DOHH2 (cell line): ENCODE measurements around the gene HAPLN3.

Experiments
- EZH2phosphoT487 ChIP-seq: fragments of 200-600 bp; sonication (generic); IDR thresholded peaks from 2 replicates; pipeline ENCODE4 v1.6.1; 2017; ENCODE audit warnings: borderline replicate concordance, mild to moderate bottlenecking, antibody characterized with exemption, low read length, moderate library complexity, mixed read lengths
- TF ChIP-seq, protein P1 (sequence below): fragments of 200-600 bp; sonication (generic); IDR thresholded peaks from one replicate; pipeline ENCODE4 v1.5.1; 2014; ENCODE audit warnings: antibody characterized with exemption, mild to moderate bottlenecking, low read depth, low read length; ENCODE audit not compliant: poor library complexity, severe bottlenecking

GRCh38 chr15:88839961-88840360 is 55.4 kb downstream of the HAPLN3 start:
- TF ChIP-seq, protein P1, sequence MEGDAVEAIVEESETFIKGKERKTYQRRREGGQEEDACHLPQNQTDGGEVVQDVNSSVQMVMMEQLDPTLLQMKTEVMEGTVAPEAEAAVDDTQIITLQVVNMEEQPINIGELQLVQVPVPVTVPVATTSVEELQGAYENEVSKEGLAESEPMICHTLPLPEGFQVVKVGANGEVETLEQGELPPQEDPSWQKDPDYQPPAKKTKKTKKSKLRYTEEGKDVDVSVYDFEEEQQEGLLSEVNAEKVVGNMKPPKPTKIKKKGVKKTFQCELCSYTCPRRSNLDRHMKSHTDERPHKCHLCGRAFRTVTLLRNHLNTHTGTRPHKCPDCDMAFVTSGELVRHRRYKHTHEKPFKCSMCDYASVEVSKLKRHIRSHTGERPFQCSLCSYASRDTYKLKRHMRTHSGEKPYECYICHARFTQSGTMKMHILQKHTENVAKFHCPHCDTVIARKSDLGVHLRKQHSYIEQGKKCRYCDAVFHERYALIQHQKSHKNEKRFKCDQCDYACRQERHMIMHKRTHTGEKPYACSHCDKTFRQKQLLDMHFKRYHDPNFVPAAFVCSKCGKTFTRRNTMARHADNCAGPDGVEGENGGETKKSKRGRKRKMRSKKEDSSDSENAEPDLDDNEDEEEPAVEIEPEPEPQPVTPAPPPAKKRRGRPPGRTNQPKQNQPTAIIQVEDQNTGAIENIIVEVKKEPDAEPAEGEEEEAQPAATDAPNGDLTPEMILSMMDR: no peak
- no peak for TF ChIP-seq EZH2phosphoT487
